ENCODE results near the gene KCNIP1.

KCNIP1 gene

GRCh38 chr5:170757669-170758068 lies 253.8 kb downstream of the KCNIP1 start:
- Histone ChIP-seq H3K4me3 (replicated peaks; ENCODE audit: insufficient read depth, low read length) (no peak overlapping the region), H3K27ac (replicated peaks) (no peak overlapping the region), H3K27me3 (ENCODE audit: insufficient read depth, poor library complexity, severe bottlenecking) (no peaks in the 10 kb centered on the region)
- no peak for DNase-seq (ENCODE audit: low read depth in 1 of 2, low spot score in 1 of 2)
- TF ChIP-seq GABPA (IDR thresholded peaks at IDR 0.05; ENCODE audit: low read depth): no peak
- no peak for TF ChIP-seq REST (IDR thresholded peaks at IDR 0.05; ENCODE audit: insufficient replicate concordance, low read depth)
- TF ChIP-seq SPI1 (IDR thresholded peaks at IDR 0.05; ENCODE audit: borderline replicate concordance, low read depth): no peak
- no peak for TF ChIP-seq POLR2AphosphoS5 (IDR thresholded peaks at IDR 0.05; ENCODE audit: low read depth)
- TF ChIP-seq CTCF (IDR thresholded peaks at IDR 0.05; ENCODE audit: insufficient read depth, low read length): no peak

GRCh38 chr5:170758481-170758880 lies 254.7 kb downstream of the KCNIP1 start:
- DNase-seq (ENCODE audit: low read depth in 1 of 2, low spot score in 1 of 2): no peak
- TF ChIP-seq GABPA (IDR thresholded peaks at IDR 0.05; ENCODE audit: low read depth) (no peak), SPI1 (IDR thresholded peaks at IDR 0.05; ENCODE audit: borderline replicate concordance, low read depth) (no peak), REST (IDR thresholded peaks at IDR 0.05; ENCODE audit: insufficient replicate concordance, low read depth) (no peak), POLR2AphosphoS5 (IDR thresholded peaks at IDR 0.05; ENCODE audit: low read depth) (no peak)
- Histone ChIP-seq H3K27ac (replicated peaks) (no peak overlapping the region), H3K27me3 (ENCODE audit: insufficient read depth, poor library complexity, severe bottlenecking) (no peaks in the 10 kb centered on the region), H3K4me3 (replicated peaks; ENCODE audit: insufficient read depth, low read length) (no peak overlapping the region)

GRCh38 chr5:170760113-170760512 lies 256.3 kb downstream of the KCNIP1 start:
- TF ChIP-seq POLR2AphosphoS5 (IDR thresholded peaks at IDR 0.05; ENCODE audit: low read depth) (no peak), REST (IDR thresholded peaks at IDR 0.05; ENCODE audit: insufficient replicate concordance, low read depth) (no peak), CTCF (IDR thresholded peaks at IDR 0.05; ENCODE audit: insufficient read depth, low read length) (no peak), SPI1 (IDR thresholded peaks at IDR 0.05; ENCODE audit: borderline replicate concordance, low read depth) (no peak), GABPA (IDR thresholded peaks at IDR 0.05; ENCODE audit: low read depth) (no peak)
- DNase-seq (ENCODE audit: low read depth in 1 of 2, low spot score in 1 of 2): no peak
- no peak overlapping the region for H3K4me3 ChIP-seq (replicated peaks; ENCODE audit: insufficient read depth, low read length)
- H3K27ac ChIP-seq (replicated peaks): no peak overlapping the region
- H3K27me3 ChIP-seq (ENCODE audit: insufficient read depth, poor library complexity, severe bottlenecking): no peaks in the 10 kb centered on the region

Data from HL-60 (cell line).